Left ventricle myocardium inferior (tissue), 1 donor: ENCODE data around the gene KLC1. TPM values are rescaled to one million over a fixed set of nuclear protein-coding genes. Genes with fewer than 3 reads are reported as not detected.
A peak's percentile ranks its signal among the peaks of the same experiment; 100 is the strongest.
"Not testable (repeated sequence)": the region's sequence is repeated elsewhere in the genome, so short reads cannot be mapped to it uniquely, and the experiment has no call there.

Experiments used
- DNase-seq: peaks from one replicate; pipeline ENCODE4 v3.0.0-alpha.2; 2020
- H3K27ac ChIP-seq: fragments of 200-600 bp; replicated peaks from 2 replicates; pipeline ENCODE4 v1.8.0; 2021
- H3K27me3 ChIP-seq: fragments of 200-600 bp; 2 replicates; pipeline ENCODE4 v1.8.0; 2021; ENCODE audit warnings: low read depth
- H3K36me3 ChIP-seq: fragments of 200-600 bp; 2 replicates; pipeline ENCODE4 v1.8.0; 2021
- H3K4me1 ChIP-seq: fragments of 200-600 bp; 2 replicates; pipeline ENCODE4 v1.8.0; 2021
- H3K4me3 ChIP-seq: fragments of 200-600 bp; 2 replicates; pipeline ENCODE4 v1.8.0; 2021; ENCODE audit warnings: mild to moderate bottlenecking, moderate library complexity
- H3K9me3 ChIP-seq: fragments of 200-600 bp; replicated peaks from 2 replicates; pipeline ENCODE4 v1.8.0; 2021
- CTCF ChIP-seq: fragments of 200-600 bp; IDR thresholded peaks from 2 replicates; pipeline ENCODE4 v1.8.0; 2021; ENCODE audit warnings: antibody characterized with exemption, mild to moderate bottlenecking, borderline replicate concordance
- intact Hi-C: fragments of 100-400 bp; cut with micrococcal nuclease; formaldehyde crosslinking; loops from one replicate; pipeline ENCODE4 v1.11.0; 2022
- total RNA-seq: library from RNA; stranded (reverse); fragmentation: NEBNext Ultra II Directional; extraction: Animal tissue kit (Norgen Biotek cat#: 25700); gene quantifications from one replicate; pipeline ENCODE4 v1.2.1, GENCODE V29; 2021
- donor health status: DM: no; HTN: yes; CAD: no; lungs with severe emphysema.

Gene KLC1
- total RNA-seq, 1 donor from 2014 or later = 137 TPM

- Histone ChIP-seq H3K27me3 (no peaks in the 10 kb centered on the region), H3K27ac (no peak overlapping the region), H3K36me3 (peaks cover 12% of the 10 kb centered on the region), H3K4me1 (peaks cover 84% of the 10 kb centered on the region), H3K9me3 (no peaks in the 10 kb centered on the region), H3K4me3 (no peak overlapping the region)
- no peak for TF ChIP-seq CTCF
- DNase-seq = no peak
- intact Hi-C loops = no loop called here
These were observed 21.2 kb downstream of the KLC1 start for GRCh38 chr14:103650213-103650612.

GRCh38 chr14:103651585-103651984 lies 22.6 kb downstream of the KLC1 start:
- H3K4me3 ChIP-seq = no peak overlapping the region
- intact Hi-C loops = no loop called here
- no peaks in the 10 kb centered on the region for H3K9me3 ChIP-seq
- no peak for TF ChIP-seq CTCF
- DNase-seq = no peak
- H3K4me1 ChIP-seq = peaks cover 84% of the 10 kb centered on the region
- H3K36me3 ChIP-seq = peaks cover 26% of the 10 kb centered on the region
- H3K27ac ChIP-seq = peak overlapping the region; percentile 8
- no peaks in the 10 kb centered on the region for H3K27me3 ChIP-seq

GRCh38 chr14:103652806-103653205 lies 23.8 kb downstream of the KLC1 start:
- Histone ChIP-seq H3K4me3 (peak overlapping the region; percentile 20), H3K27ac (peak overlapping the region; percentile 68), H3K9me3 (no peaks in the 10 kb centered on the region), H3K27me3 (no peaks in the 10 kb centered on the region), H3K4me1 (peaks cover 87% of the 10 kb centered on the region), H3K36me3 (peaks cover 38% of the 10 kb centered on the region)
- TF ChIP-seq CTCF = no peak
- no peak for DNase-seq
- intact Hi-C loops = no loop called here

- intact Hi-C loops, H3K27me3 ChIP-seq, H3K9me3 ChIP-seq, DNase-seq: not testable (repeated sequence)
- peak overlapping the region; percentile 20 for H3K4me3 ChIP-seq
- peaks cover 90% of the 10 kb centered on the region for H3K4me1 ChIP-seq
- peak overlapping the region; percentile 68 for H3K27ac ChIP-seq
- H3K36me3 ChIP-seq = peaks cover 43% of the 10 kb centered on the region
These were observed 24.3 kb downstream of the KLC1 start for GRCh38 chr14:103653336-103653735.

- H3K4me1 ChIP-seq = peaks cover 86% of the 10 kb centered on the region
- peaks cover 44% of the 10 kb centered on the region for H3K36me3 ChIP-seq
- peak overlapping the region; percentile 20 for H3K4me3 ChIP-seq
These were observed 24.8 kb downstream of the KLC1 start for GRCh38 chr14:103653805-103654204.

GRCh38 chr14:103654619-103655018 lies 25.6 kb downstream of the KLC1 start:
- no peak for DNase-seq
- H3K4me3 ChIP-seq = no peak overlapping the region
- intact Hi-C loops = no loop called here
- peak overlapping the region; percentile 5 for H3K27ac ChIP-seq
- no peak for TF ChIP-seq CTCF
- H3K36me3 ChIP-seq = peaks cover 53% of the 10 kb centered on the region
- no peaks in the 10 kb centered on the region for H3K27me3 ChIP-seq
- H3K4me1 ChIP-seq = peaks cover 83% of the 10 kb centered on the region
- no peaks in the 10 kb centered on the region for H3K9me3 ChIP-seq

More at GRCh38 chr14:103653805-103654204, 24.8 kb downstream of the KLC1 start:
- no peak for DNase-seq
- intact Hi-C loops = no loop called here
- no peak for TF ChIP-seq CTCF
- Histone ChIP-seq H3K27ac (peak overlapping the region; percentile 68), H3K27me3 (no peaks in the 10 kb centered on the region), H3K9me3 (no peaks in the 10 kb centered on the region)
